ENCODE measurements around the gene PNPLA5.

GRCh38 chr22:43862882-43863202 is 29.0 kb downstream of the PNPLA5 start:
- TF ChIP-seq POLR2A (IDR thresholded peaks at IDR 0.05) (no peak), CTCF (IDR thresholded peaks at IDR 0.05) (no peak)
